ENCODE measurements around the gene LCN9.
"Not testable (repeated sequence)": the region's sequence is repeated elsewhere in the genome, so short reads cannot be mapped to it uniquely, and the experiment has no call there.

LCN9 gene

GRCh38 chr9:135622415-135623020 lies 40.6 kb upstream of the LCN9 start:
- H3K4me1 ChIP-seq (ENCODE audit: control insufficient read depth, insufficient read depth, low read length) = no peaks in the 10 kb centered on the region
- H3K9ac ChIP-seq (ENCODE audit: low read depth, low read length) = no peak overlapping the region
- no peak overlapping the region for H3K4me3 ChIP-seq (ENCODE audit: low read depth, low read length)
- H3K36me3 ChIP-seq (ENCODE audit: control insufficient read depth, insufficient read depth, low read length) = no peaks in the 10 kb centered on the region
- no peaks in the 10 kb centered on the region for H3K9me3 ChIP-seq (ENCODE audit: control insufficient read depth, insufficient read depth, low read length)
- H3K27me3 ChIP-seq (ENCODE audit: control insufficient read depth, insufficient read depth, low read length) = no peaks in the 10 kb centered on the region

GRCh38 chr9:135624282-135624681 lies 38.8 kb upstream of the LCN9 start:
- Histone ChIP-seq H3K27me3 (ENCODE audit: control insufficient read depth, insufficient read depth, low read length) (no peaks in the 10 kb centered on the region), H3K4me1 (ENCODE audit: control insufficient read depth, insufficient read depth, low read length) (no peaks in the 10 kb centered on the region), H3K36me3 (ENCODE audit: control insufficient read depth, insufficient read depth, low read length) (no peaks in the 10 kb centered on the region), H3K9me3 (ENCODE audit: control insufficient read depth, insufficient read depth, low read length) (no peaks in the 10 kb centered on the region), H3K9ac (ENCODE audit: low read depth, low read length) (no peak overlapping the region), H3K4me3 (ENCODE audit: low read depth, low read length) (no peak overlapping the region)

GRCh38 chr9:135632841-135633240 lies 30.3 kb upstream of the LCN9 start:
- no peak overlapping the region for H3K9ac ChIP-seq (ENCODE audit: low read depth, low read length)
- H3K27me3 ChIP-seq (ENCODE audit: control insufficient read depth, insufficient read depth, low read length) = no peaks in the 10 kb centered on the region
- no peak overlapping the region for H3K4me3 ChIP-seq (ENCODE audit: low read depth, low read length)
- H3K9me3 ChIP-seq (ENCODE audit: control insufficient read depth, insufficient read depth, low read length) = no peaks in the 10 kb centered on the region
- no peaks in the 10 kb centered on the region for H3K36me3 ChIP-seq (ENCODE audit: control insufficient read depth, insufficient read depth, low read length)
- no peaks in the 10 kb centered on the region for H3K4me1 ChIP-seq (ENCODE audit: control insufficient read depth, insufficient read depth, low read length)

GRCh38 chr9:135636930-135637530 lies 26.1 kb upstream of the LCN9 start:
- not testable (repeated sequence) for H3K9ac ChIP-seq (ENCODE audit: low read depth, low read length); H3K4me3 ChIP-seq (ENCODE audit: low read depth, low read length); H3K27me3 ChIP-seq (ENCODE audit: control insufficient read depth, insufficient read depth, low read length); H3K9me3 ChIP-seq (ENCODE audit: control insufficient read depth, insufficient read depth, low read length); H3K4me1 ChIP-seq (ENCODE audit: control insufficient read depth, insufficient read depth, low read length); H3K36me3 ChIP-seq (ENCODE audit: control insufficient read depth, insufficient read depth, low read length)

- Histone ChIP-seq H3K36me3 (ENCODE audit: control insufficient read depth, insufficient read depth, low read length) (no peaks in the 10 kb centered on the region), H3K4me3 (ENCODE audit: low read depth, low read length) (no peak within 1 kb of the TSS), H3K4me1 (ENCODE audit: control insufficient read depth, insufficient read depth, low read length) (no peaks in the 10 kb centered on the region), H3K9ac (ENCODE audit: low read depth, low read length) (no peak within 1 kb of the TSS), H3K27me3 (ENCODE audit: control insufficient read depth, insufficient read depth, low read length) (no peaks in the 10 kb centered on the region), H3K9me3 (ENCODE audit: control insufficient read depth, insufficient read depth, low read length) (peaks cover 3% of the 10 kb centered on the region)
Observed at GRCh38 chr9:135639196-135639595, 23.9 kb upstream of the LCN9 start, which contains the start of gene GLT6D1. TSS of gene GLT6D1 (minus strand) at chr9:135639540. CDS start at chr9:135639187, 353 bp downstream.

- H3K9me3 ChIP-seq (ENCODE audit: control insufficient read depth, insufficient read depth, low read length) = peaks cover 9% of the 10 kb centered on the region
Observed at GRCh38 chr9:135641047-135641446, 22.1 kb upstream of the LCN9 start.

GRCh38 chr9:135641745-135642144 lies 21.4 kb upstream of the LCN9 start:
- peaks cover 11% of the 10 kb centered on the region for H3K9me3 ChIP-seq (ENCODE audit: control insufficient read depth, insufficient read depth, low read length)

More at GRCh38 chr9:135641047-135641446, 22.1 kb upstream of the LCN9 start:
- Histone ChIP-seq H3K4me3 (ENCODE audit: low read depth, low read length) (no peak overlapping the region), H3K4me1 (ENCODE audit: control insufficient read depth, insufficient read depth, low read length) (no peaks in the 10 kb centered on the region), H3K9ac (ENCODE audit: low read depth, low read length) (no peak overlapping the region), H3K27me3 (ENCODE audit: control insufficient read depth, insufficient read depth, low read length) (no peaks in the 10 kb centered on the region), H3K36me3 (ENCODE audit: control insufficient read depth, insufficient read depth, low read length) (no peaks in the 10 kb centered on the region)

GRCh38 chr9:135644631-135645218 lies 18.4 kb upstream of the LCN9 start:
- H3K4me3 ChIP-seq (ENCODE audit: low read depth, low read length) = no peak overlapping the region
- no peaks in the 10 kb centered on the region for H3K4me1 ChIP-seq (ENCODE audit: control insufficient read depth, insufficient read depth, low read length)
- H3K27me3 ChIP-seq (ENCODE audit: control insufficient read depth, insufficient read depth, low read length) = no peaks in the 10 kb centered on the region
- H3K9me3 ChIP-seq (ENCODE audit: control insufficient read depth, insufficient read depth, low read length) = peaks cover 24% of the 10 kb centered on the region
- H3K9ac ChIP-seq (ENCODE audit: low read depth, low read length) = no peak overlapping the region
- H3K36me3 ChIP-seq (ENCODE audit: control insufficient read depth, insufficient read depth, low read length) = no peaks in the 10 kb centered on the region

More at GRCh38 chr9:135641745-135642144, 21.4 kb upstream of the LCN9 start:
- Histone ChIP-seq H3K9ac (ENCODE audit: low read depth, low read length) (no peak overlapping the region), H3K36me3 (ENCODE audit: control insufficient read depth, insufficient read depth, low read length) (no peaks in the 10 kb centered on the region), H3K4me3 (ENCODE audit: low read depth, low read length) (no peak overlapping the region), H3K27me3 (ENCODE audit: control insufficient read depth, insufficient read depth, low read length) (no peaks in the 10 kb centered on the region), H3K4me1 (ENCODE audit: control insufficient read depth, insufficient read depth, low read length) (no peaks in the 10 kb centered on the region)

GRCh38 chr9:135647884-135648283 lies 15.2 kb upstream of the LCN9 start:
- H3K4me3 ChIP-seq (ENCODE audit: low read depth, low read length) = no peak overlapping the region

GRCh38 chr9:135648494-135649410 lies 14.4 kb upstream of the LCN9 start:
- Histone ChIP-seq H3K27me3 (ENCODE audit: control insufficient read depth, insufficient read depth, low read length) (no peaks in the 10 kb centered on the region), H3K4me3 (ENCODE audit: low read depth, low read length) (no peak overlapping the region), H3K9me3 (ENCODE audit: control insufficient read depth, insufficient read depth, low read length) (peaks cover 25% of the 10 kb centered on the region), H3K9ac (ENCODE audit: low read depth, low read length) (no peak overlapping the region), H3K36me3 (ENCODE audit: control insufficient read depth, insufficient read depth, low read length) (no peaks in the 10 kb centered on the region), H3K4me1 (ENCODE audit: control insufficient read depth, insufficient read depth, low read length) (no peaks in the 10 kb centered on the region)

More at GRCh38 chr9:135647884-135648283, 15.2 kb upstream of the LCN9 start:
- Histone ChIP-seq H3K9me3 (ENCODE audit: control insufficient read depth, insufficient read depth, low read length) (peaks cover 25% of the 10 kb centered on the region), H3K36me3 (ENCODE audit: control insufficient read depth, insufficient read depth, low read length) (no peaks in the 10 kb centered on the region), H3K27me3 (ENCODE audit: control insufficient read depth, insufficient read depth, low read length) (no peaks in the 10 kb centered on the region), H3K4me1 (ENCODE audit: control insufficient read depth, insufficient read depth, low read length) (no peaks in the 10 kb centered on the region), H3K9ac (ENCODE audit: low read depth, low read length) (no peak overlapping the region)

- H3K27me3 ChIP-seq (ENCODE audit: control insufficient read depth, insufficient read depth, low read length) = no peaks in the 10 kb centered on the region
- H3K9me3 ChIP-seq (ENCODE audit: control insufficient read depth, insufficient read depth, low read length) = peaks cover 29% of the 10 kb centered on the region
- H3K36me3 ChIP-seq (ENCODE audit: control insufficient read depth, insufficient read depth, low read length) = no peaks in the 10 kb centered on the region
- H3K4me3 ChIP-seq (ENCODE audit: low read depth, low read length) = no peak overlapping the region
- H3K9ac ChIP-seq (ENCODE audit: low read depth, low read length) = no peak overlapping the region
- no peaks in the 10 kb centered on the region for H3K4me1 ChIP-seq (ENCODE audit: control insufficient read depth, insufficient read depth, low read length)
Observed at GRCh38 chr9:135649508-135649907, 13.6 kb upstream of the LCN9 start.

Data from iPS-15b (cell line).